GM12878 (cell line): ENCODE data around the gene SEMA4D. TPM values are rescaled to one million over a fixed set of nuclear protein-coding genes. Genes with fewer than 3 reads are reported as not detected.

Experiments used
- ATAC-seq: fragments of 200-7000 bp; cut with Tn5 transposase; 3 replicates; pipeline ENCODE4 v1.9.1; 2020; ENCODE audit warnings: mild to moderate bottlenecking, moderate library complexity
- BruUV-seq: library from RNA; stranded (reverse); fragments of 400-500 nt; replicated peaks from 2 replicates; lab custom pipeline; 2021; lab: Mats Ljungman, UMichigan
- CTCF ChIA-PET: fragments of 300-600 bp; sonication (Branson Sonifier 250); formaldehyde crosslinking; extraction: SDS; loops from one replicate; lab custom pipeline; 2021; ENCODE audit warnings: inconsistent platforms; lab: Yijun Ruan, JAX
- POLR2A ChIA-PET: fragments of 350-600 bp; formaldehyde crosslinking; extraction: SDS; loops from one replicate; lab custom pipeline; 2021; ENCODE audit warnings: inconsistent platforms; lab: Charles Lee
- RAD21 ChIA-PET: fragments of 300-600 bp; sonication (Branson Sonifier 250); formaldehyde crosslinking; loops from one replicate; lab custom pipeline; 2023; ENCODE audit warnings: antibody characterized with exemption; ENCODE audit not compliant: unreplicated experiment; lab: Charles Lee
- SMC1A ChIA-PET: fragments of 300-600 bp; sonication (Branson Sonifier 250); formaldehyde crosslinking; loops from one replicate; lab custom pipeline; 2023; ENCODE audit not compliant: unreplicated experiment, uncharacterized antibody; lab: Charles Lee
- DNase-seq: peaks from one replicate; pipeline ENCODE4 v3.0.0-alpha.2; 2011; ENCODE audit warnings: low read depth, low spot score
- FAIRE-seq: peaks from 3 replicates; lab custom pipeline; 2011; peaks lifted over from hg19 to GRCh38; lab: Jason Lieb, UNC
- H2AFZ ChIP-seq: 2 replicates; pipeline ENCODE4 v1.6.0; 2011; ENCODE audit warnings: low read depth, low read length, control low read depth; ENCODE audit not compliant: control insufficient read depth
- H3K27ac ChIP-seq: 2 replicates; pipeline ENCODE4 v1.5.1; 2011; ENCODE audit warnings: control low read depth; ENCODE audit not compliant: control insufficient read depth, insufficient read depth
- H3K27me3 ChIP-seq, 2 experiments: replicated peaks in 1 of 2; 2 replicates each; pipeline versions ENCODE4 v1.6.0 to v1.6.1; 2011; ENCODE audit warnings: low read length in 1 of 2; ENCODE audit not compliant: control insufficient read depth in 2 of 2, insufficient read depth in 2 of 2
- H3K36me3 ChIP-seq, 2 experiments: 2 replicates each; pipeline ENCODE4 v1.5.1; 2011; ENCODE audit warnings: low read length in 1 of 2; ENCODE audit not compliant: control insufficient read depth in 2 of 2, insufficient read depth in 2 of 2
- H3K4me1 ChIP-seq: 2 replicates; pipeline ENCODE4 v1.6.1; 2011; ENCODE audit warnings: mild to moderate bottlenecking, low read length, moderate library complexity, mixed read lengths; ENCODE audit not compliant: control insufficient read depth, insufficient read depth
- H3K4me2 ChIP-seq: 2 replicates; pipeline ENCODE4 v1.6.0; 2011; ENCODE audit warnings: control low read depth; ENCODE audit not compliant: control insufficient read depth, insufficient read depth
- H3K4me3 ChIP-seq: fragments of 200-600 bp; sonication (generic); 2 replicates; pipeline ENCODE4 v1.5.1; 2016
- H3K79me2 ChIP-seq: 2 replicates; pipeline ENCODE4 v1.6.0; 2011; ENCODE audit warnings: low read length; ENCODE audit not compliant: control insufficient read depth, insufficient read depth
- H3K9ac ChIP-seq: 2 replicates; pipeline ENCODE4 v1.8.0; 2011; ENCODE audit warnings: low read length, control low read depth, mixed read lengths; ENCODE audit not compliant: control insufficient read depth, insufficient read depth
- H3K9me3 ChIP-seq: replicated peaks from 3 replicates; pipeline ENCODE4 v1.5.1; 2011; ENCODE audit warnings: mild to moderate bottlenecking, low read length; ENCODE audit not compliant: control insufficient read depth, insufficient read depth
- H4K20me1 ChIP-seq: 2 replicates; pipeline ENCODE4 v1.6.0; 2011; ENCODE audit not compliant: control insufficient read depth, insufficient read depth
- ETV6 ChIP-seq, 2 experiments: fragments of 450-650 bp in 1 of 2; IDR thresholded peaks in 1 of 2; conservative IDR thresholded peaks in 1 of 2; 2 replicates each; pipeline ENCODE4 v1.6.1; 2014; ENCODE audit warnings: antibody characterized with exemption in 1 of 2, borderline replicate concordance in 1 of 2, low read depth in 1 of 2, mild to moderate bottlenecking in 1 of 2, moderate library complexity in 1 of 2
- LARP7 ChIP-seq: fragments of 450-650 bp; IDR thresholded peaks from 2 replicates; pipeline ENCODE4 v1.6.1; 2017; ENCODE audit warnings: mild to moderate bottlenecking
- MAX ChIP-seq: IDR thresholded peaks from 2 replicates; pipeline ENCODE4 v1.6.1; 2012; ENCODE audit warnings: low read depth, low read length, improper control_type of control experiment
- NR2C1 ChIP-seq: fragments of 450-650 bp; IDR thresholded peaks from 2 replicates; pipeline ENCODE4 v1.6.1; 2017; ENCODE audit warnings: antibody characterized with exemption, mild to moderate bottlenecking, moderate library complexity
- PML ChIP-seq: IDR thresholded peaks from 2 replicates; pipeline ENCODE4 v1.6.1; 2012; ENCODE audit warnings: low read length, inconsistent platforms
- POLR2A ChIP-seq: IDR thresholded peaks from 2 replicates; pipeline ENCODE4 v1.6.1; 2011; ENCODE audit warnings: low read depth, mild to moderate bottlenecking, low read length
- POLR2AphosphoS5 ChIP-seq: IDR thresholded peaks from 2 replicates; pipeline ENCODE4 v1.6.1; 2011; ENCODE audit warnings: mild to moderate bottlenecking, low read length, inconsistent platforms
- PRDM15 ChIP-seq: fragments of 450-650 bp; formaldehyde crosslinking; IDR thresholded peaks from 2 replicates; pipeline ENCODE4 v1.4.0; 2020; ENCODE audit warnings: mild to moderate bottlenecking, moderate library complexity
- SPI1 ChIP-seq: IDR thresholded peaks from 2 replicates; pipeline ENCODE4 v1.6.1; 2011; ENCODE audit warnings: low read depth, mild to moderate bottlenecking, low read length, moderate library complexity, borderline replicate concordance; ENCODE audit not compliant: insufficient read depth
- ZNF207 ChIP-seq: fragments of 450-650 bp; IDR thresholded peaks from 2 replicates; pipeline ENCODE4 v1.6.1; 2014; ENCODE audit warnings: antibody characterized with exemption, mild to moderate bottlenecking, borderline replicate concordance
- ZNF24 ChIP-seq: fragments of 450-650 bp; IDR thresholded peaks from 2 replicates; pipeline ENCODE4 v1.6.1; 2017; ENCODE audit warnings: antibody characterized with exemption, mild to moderate bottlenecking
- ZNF384 ChIP-seq: IDR thresholded peaks from 2 replicates; pipeline ENCODE4 v1.6.1; 2012; ENCODE audit warnings: low read depth, mild to moderate bottlenecking, low read length, improper control_type of control experiment, borderline replicate concordance
- ZNF622 ChIP-seq: fragments of 450-650 bp; IDR thresholded peaks from 2 replicates; pipeline ENCODE4 v1.6.1; 2017; ENCODE audit warnings: mild to moderate bottlenecking, inconsistent platforms
- WGBS: methylation state at CpG from one replicate; pipeline ENCODE4 v1.1.6; 2016; ENCODE audit warnings: low lambda C conversion rate; ENCODE audit not compliant: insufficient replicate concordance, insufficient coverage; ENCODE audit errors: missing lambda C conversion rate; 5-methylcytosine and 5-hydroxymethylcytosine counted together
- in situ Hi-C: fragments of 300-500 bp; cut with MboI; formaldehyde crosslinking; loops from 9 replicates; pipeline ENCODE4 v1.14.3; 2018; ENCODE audit warnings: mixed read lengths
- intact Hi-C: fragments of 100-400 bp; cut with micrococcal nuclease; formaldehyde crosslinking; loops from one replicate; pipeline ENCODE4 v1.14.2; 2022; ENCODE audit not compliant: unreplicated experiment
- polyA plus RNA-seq, 11 experiments: library from polyadenylated mRNA; depleted of rRNA in 4 of 11; unstranded in 6 of 11; stranded (reverse) in 5 of 11; fragments of >200 nt; fragmentation: Nextera tagmentation in 4 of 11; fragmentation: Illumina TruSeq in 1 of 11; extraction: Ambion mirVana in 4 of 11; extraction: Trizol in 1 of 11; gene quantifications; 1 replicate in 1 of 11; 2 replicates in 10 of 11; pipeline versions ENCODE4 v1.2.1 to v1.2.3, GENCODE V29; 2011 to 2016; ENCODE audit warnings: inconsistent platforms in 2 of 11, missing spikeins in 2 of 11, low read depth in 1 of 11
- total RNA-seq, 4 experiments: library from RNA; depleted of rRNA in 3 of 4; stranded (reverse); fragments of >200 nt in 3 of 4; fragmentation: Illumina TruSeq in 1 of 4; extraction: Trizol in 1 of 4; gene quantifications; 2 replicates each; pipeline versions ENCODE4 v1.2.1 to v1.2.3, GENCODE V29; 2013 to 2021

The SEMA4D gene
- total and polyA plus RNA-seq, 10 of the 15 experiments (the other 5 are each of a cell fraction or from before 2014, with no cell fraction given): 15.1 to 136 (median 39.6) TPM

GRCh38 chr9:89361031-89361430, 136.9 kb downstream of the SEMA4D start:
- H3K4me2 ChIP-seq: no peak overlapping the region
- DNase-seq (no peak), FAIRE-seq (no peak), ATAC-seq (no peak)
- no peaks in the 10 kb centered on the region for H3K9me3 ChIP-seq
- SMC1A ChIA-PET: no interaction called here
- H2AFZ ChIP-seq: no peak overlapping the region
- H4K20me1 ChIP-seq: no peaks in the 10 kb centered on the region; the same call in 1 of the 2 replicates
- TF ChIP-seq ZNF622: no peak
- TF ChIP-seq PML: no peak
- TF ChIP-seq ZNF24: no peak
- 0 out of 2 replicates have a peak, but pooled peaks have one; percentile 18 for TF ChIP-seq POLR2AphosphoS5
- no peak for TF ChIP-seq MAX
- 0 out of 2 replicates have a peak, but pooled peaks have one; percentile 28 for TF ChIP-seq POLR2A
- no peak for TF ChIP-seq ZNF207
- no peaks in the 10 kb centered on the region for H3K4me1 ChIP-seq
- BruUV-seq: no TSS peak
- peaks cover 25 to 31% of the 10 kb centered on the region in 2 experiments for H3K36me3 ChIP-seq
- H3K79me2 ChIP-seq: no peaks in the 10 kb centered on the region
- RAD21 ChIA-PET: interaction anchor here (1.0 to 1.7 kb wide), 2 partner anchors 47 to 188 kb away, joined by 3 to 6 read pairs; no protein-coding TSS in a partner anchor
- in situ Hi-C loops: no loop called here
- no peaks in the 10 kb centered on the region for H3K27me3 ChIP-seq
- CTCF ChIA-PET: interaction anchor here (1.1 to 1.6 kb wide), 3 partner anchors 15 to 188 kb away, joined by 3 to 7 read pairs (median 4); no protein-coding TSS in a partner anchor
- no peak overlapping the region for H3K27ac ChIP-seq
- no peak overlapping the region for H3K9ac ChIP-seq
- intact Hi-C loops: no loop called here
- 96% methylated on average over 6 of the region's 6 CpGs for WGBS
- POLR2A ChIA-PET: interaction anchor here (1.3 kb wide), 1 partner anchor 14 kb away, joined by 4 read pairs; no protein-coding TSS in a partner anchor
- no peak overlapping the region for H3K4me3 ChIP-seq

- Histone ChIP-seq H4K20me1 (no peaks in the 10 kb centered on the region; the same call in 1 of the 2 replicates), H3K36me3 (peaks cover 25 to 31% of the 10 kb centered on the region in 2 experiments), H2AFZ (no peak overlapping the region), H3K4me1 (no peaks in the 10 kb centered on the region), H3K4me2 (no peak overlapping the region), H3K27ac (no peak overlapping the region), H3K9me3 (no peaks in the 10 kb centered on the region), H3K4me3 (no peak overlapping the region), H3K9ac (no peak overlapping the region), H3K79me2 (no peaks in the 10 kb centered on the region), H3K27me3 (no peaks in the 10 kb centered on the region)
- RAD21 ChIA-PET: interaction anchor here (1.0 to 1.7 kb wide), 2 partner anchors 47 to 189 kb away, joined by 3 to 6 read pairs; no protein-coding TSS in a partner anchor
- CTCF ChIA-PET: interaction anchor here (0.8 to 1.6 kb wide), 3 partner anchors 15 to 188 kb away, joined by 3 to 7 read pairs (median 4); no protein-coding TSS in a partner anchor
- intact Hi-C loops: no loop called here
- in situ Hi-C loops: no loop called here
- ATAC-seq (no peak), FAIRE-seq (no peak), DNase-seq (no peak)
- BruUV-seq: no TSS peak
- POLR2A ChIA-PET: interaction anchor here (1.3 kb wide), 1 partner anchor 14 kb away, joined by 4 read pairs; no protein-coding TSS in a partner anchor
- WGBS: 97% methylated on average over 3 of the region's 3 CpGs
- no peak for TF ChIP-seq LARP7
- no peak for TF ChIP-seq PRDM15 (CRISPR knock-in tag)
- no peak for TF ChIP-seq ZNF384
- TF ChIP-seq SPI1: no peak
- no peak for TF ChIP-seq ETV6 (conservative IDR thresholded peaks at IDR 0.05 in 1 of 2, IDR thresholded peaks at IDR 0.05 in 1 of 2; ENCODE audit: borderline replicate concordance in 1 of 2, low read depth in 1 of 2)
- no peak for TF ChIP-seq NR2C1
- SMC1A ChIA-PET: interaction anchor here (1.0 kb wide), 1 partner anchor 18 kb away, joined by 3 read pairs; no protein-coding TSS in a partner anchor
Measured at GRCh38 chr9:89360465-89360864, 137.4 kb downstream of the SEMA4D start.
